Uterus (tissue), 2 donors: ENCODE data around the gene PICALM.

Source experiments
- CTCF ChIP-seq, 4 experiments: fragments of 200-600 bp in 2 of 4; fragments of 450-650 bp in 2 of 4; sonication (generic) in 2 of 4; IDR thresholded peaks; one replicate each; pipeline ENCODE4 v1.5.1; 2016 to 2019; ENCODE audit warnings: antibody characterized with exemption in 4 of 4, mild to moderate bottlenecking in 2 of 4, moderate library complexity in 1 of 4
- POLR2A ChIP-seq, 2 donors: fragments of 450-650 bp; IDR thresholded peaks; one replicate each; pipeline ENCODE4 v1.6.1; 2016; ENCODE audit warnings: antibody characterized with exemption in 2 of 2, mild to moderate bottlenecking in 1 of 2, moderate library complexity in 1 of 2

- no peak for TF ChIP-seq CTCF (IDR thresholded peaks at IDR 0.05)
- TF ChIP-seq POLR2A (IDR thresholded peaks at IDR 0.05) = no peak
Measured at GRCh38 chr11:86081455-86081854, 12.6 kb upstream of the PICALM start.
